ENCODE measurements around the gene RHNO1.

RHNO1 gene

DNA sequence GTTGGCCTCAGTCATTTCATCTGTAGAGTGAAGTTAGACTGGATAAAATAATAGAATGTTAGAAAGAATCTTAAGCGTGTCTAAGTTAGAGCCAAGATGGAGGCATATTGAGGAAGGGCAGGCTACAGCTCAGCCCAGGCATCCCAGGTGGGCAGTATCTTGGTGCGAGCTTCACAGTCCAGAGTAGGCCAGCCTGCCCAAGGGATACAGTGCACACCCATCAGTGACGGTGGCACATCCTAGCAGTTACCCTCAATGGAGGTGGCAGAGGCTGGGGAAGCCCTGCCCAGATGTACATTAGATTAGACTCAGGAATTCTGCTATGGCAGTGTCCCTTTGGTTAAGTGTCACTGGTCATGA is 35.2 kb downstream of the RHNO1 start:
- H3K4me3 ChIP-seq (ENCODE audit: low read depth, low read length) = no peak overlapping the region
- TF ChIP-seq, protein P1, sequence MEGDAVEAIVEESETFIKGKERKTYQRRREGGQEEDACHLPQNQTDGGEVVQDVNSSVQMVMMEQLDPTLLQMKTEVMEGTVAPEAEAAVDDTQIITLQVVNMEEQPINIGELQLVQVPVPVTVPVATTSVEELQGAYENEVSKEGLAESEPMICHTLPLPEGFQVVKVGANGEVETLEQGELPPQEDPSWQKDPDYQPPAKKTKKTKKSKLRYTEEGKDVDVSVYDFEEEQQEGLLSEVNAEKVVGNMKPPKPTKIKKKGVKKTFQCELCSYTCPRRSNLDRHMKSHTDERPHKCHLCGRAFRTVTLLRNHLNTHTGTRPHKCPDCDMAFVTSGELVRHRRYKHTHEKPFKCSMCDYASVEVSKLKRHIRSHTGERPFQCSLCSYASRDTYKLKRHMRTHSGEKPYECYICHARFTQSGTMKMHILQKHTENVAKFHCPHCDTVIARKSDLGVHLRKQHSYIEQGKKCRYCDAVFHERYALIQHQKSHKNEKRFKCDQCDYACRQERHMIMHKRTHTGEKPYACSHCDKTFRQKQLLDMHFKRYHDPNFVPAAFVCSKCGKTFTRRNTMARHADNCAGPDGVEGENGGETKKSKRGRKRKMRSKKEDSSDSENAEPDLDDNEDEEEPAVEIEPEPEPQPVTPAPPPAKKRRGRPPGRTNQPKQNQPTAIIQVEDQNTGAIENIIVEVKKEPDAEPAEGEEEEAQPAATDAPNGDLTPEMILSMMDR (IDR thresholded peaks at IDR 0.05; ENCODE audit: low read depth, low read length) = no peak
- TF ChIP-seq, protein P2, sequence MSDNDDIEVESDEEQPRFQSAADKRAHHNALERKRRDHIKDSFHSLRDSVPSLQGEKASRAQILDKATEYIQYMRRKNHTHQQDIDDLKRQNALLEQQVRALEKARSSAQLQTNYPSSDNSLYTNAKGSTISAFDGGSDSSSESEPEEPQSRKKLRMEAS (IDR thresholded peaks at IDR 0.05; ENCODE audit: low read depth, low read length) = no peak
- no peak for TF ChIP-seq MYC (IDR thresholded peaks at IDR 0.05; ENCODE audit: low read depth, low read length)
- TF ChIP-seq POLR2A (IDR thresholded peaks at IDR 0.05; ENCODE audit: extremely low read depth, insufficient read length) = no peak
- DNase-seq (ENCODE audit: low read depth) = no peak

DNA sequence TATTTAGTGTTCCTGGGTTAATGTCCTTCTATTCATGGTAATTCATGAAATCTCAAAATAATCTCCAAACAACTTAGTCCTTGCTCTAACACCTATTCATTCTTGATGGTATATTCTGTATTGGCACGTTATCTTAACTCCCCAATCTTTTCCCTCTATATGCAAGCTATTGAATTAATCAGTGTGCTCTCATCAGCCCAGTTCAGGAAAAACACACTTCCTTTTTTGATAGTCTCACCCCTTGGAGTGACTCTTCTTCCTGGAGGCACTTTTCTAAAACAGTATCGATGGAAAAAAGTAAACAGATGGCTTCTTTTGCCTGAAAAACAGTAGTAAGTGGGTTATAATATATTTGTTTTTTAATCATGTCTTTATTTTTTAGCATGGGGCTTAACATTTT is 42.2 kb downstream of the RHNO1 start:
- H3K4me3 ChIP-seq (ENCODE audit: low read depth, low read length) = no peak overlapping the region
- TF ChIP-seq, protein P1 (IDR thresholded peaks at IDR 0.05; ENCODE audit: low read depth, low read length) = no peak
- no peak for TF ChIP-seq POLR2A (IDR thresholded peaks at IDR 0.05; ENCODE audit: extremely low read depth, insufficient read length)
- TF ChIP-seq MYC (IDR thresholded peaks at IDR 0.05; ENCODE audit: low read depth, low read length) = no peak
- TF ChIP-seq, protein P2 (IDR thresholded peaks at IDR 0.05; ENCODE audit: low read depth, low read length) = no peak
- DNase-seq (ENCODE audit: low read depth) = no peak

DNA sequence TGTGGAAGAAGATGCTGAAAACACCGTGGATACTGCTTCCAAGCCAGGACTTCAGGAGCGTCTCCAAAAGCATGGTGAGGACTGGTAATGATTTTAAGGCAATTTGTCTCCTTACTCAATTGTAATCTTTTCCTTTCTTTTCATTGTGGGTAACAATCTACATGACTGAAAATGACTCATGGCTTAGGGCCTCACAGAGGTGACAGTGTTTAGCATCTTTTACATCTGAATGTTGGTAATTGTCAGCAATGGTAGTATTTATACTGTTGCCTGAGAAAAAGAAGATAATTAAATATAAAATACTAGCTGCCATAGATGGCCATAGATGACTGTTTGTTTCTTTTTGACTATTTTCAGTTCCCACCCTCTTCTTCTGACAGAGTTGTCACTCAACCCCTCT is 45.3 kb downstream of the RHNO1 start:
- H3K4me3 ChIP-seq (ENCODE audit: low read depth, low read length) = no peak overlapping the region
- DNase-seq (ENCODE audit: low read depth) = no peak

DNA sequence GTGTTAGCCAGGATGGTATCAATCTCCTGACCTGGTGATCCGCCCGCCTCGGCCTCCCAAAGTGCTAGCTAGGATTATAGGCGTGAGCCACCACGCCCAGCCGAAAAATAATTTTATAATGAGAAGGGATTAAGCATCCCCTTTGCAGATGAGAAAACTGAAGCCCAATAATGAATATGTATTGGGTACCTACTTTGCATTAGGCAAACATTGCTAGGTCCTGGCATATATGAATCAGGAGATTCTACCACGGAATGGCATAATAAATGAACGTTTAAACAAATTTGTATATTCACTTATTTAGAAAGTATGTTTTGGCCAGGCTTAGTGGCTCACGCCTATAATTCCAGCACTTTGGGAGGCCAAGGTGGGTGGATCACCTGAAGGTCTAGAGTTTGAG is 46.0 kb downstream of the RHNO1 start:
- DNase-seq (ENCODE audit: low read depth) = no peak
- H3K4me3 ChIP-seq (ENCODE audit: low read depth, low read length) = no peak overlapping the region
- TF ChIP-seq MYC (IDR thresholded peaks at IDR 0.05; ENCODE audit: low read depth, low read length) = no peak
- TF ChIP-seq, protein P2 (IDR thresholded peaks at IDR 0.05; ENCODE audit: low read depth, low read length) = no peak
- no peak for TF ChIP-seq POLR2A (IDR thresholded peaks at IDR 0.05; ENCODE audit: extremely low read depth, insufficient read length)
- TF ChIP-seq, protein P1 (IDR thresholded peaks at IDR 0.05; ENCODE audit: low read depth, low read length) = no peak

More for the DNA sequence above, 45.3 kb downstream of the RHNO1 start:
- TF ChIP-seq, protein P1 (IDR thresholded peaks at IDR 0.05; ENCODE audit: low read depth, low read length) = no peak
- TF ChIP-seq MYC (IDR thresholded peaks at IDR 0.05; ENCODE audit: low read depth, low read length) (no peak), POLR2A (IDR thresholded peaks at IDR 0.05; ENCODE audit: extremely low read depth, insufficient read length) (no peak)
- TF ChIP-seq, protein P2 (IDR thresholded peaks at IDR 0.05; ENCODE audit: low read depth, low read length) = no peak

DNA sequence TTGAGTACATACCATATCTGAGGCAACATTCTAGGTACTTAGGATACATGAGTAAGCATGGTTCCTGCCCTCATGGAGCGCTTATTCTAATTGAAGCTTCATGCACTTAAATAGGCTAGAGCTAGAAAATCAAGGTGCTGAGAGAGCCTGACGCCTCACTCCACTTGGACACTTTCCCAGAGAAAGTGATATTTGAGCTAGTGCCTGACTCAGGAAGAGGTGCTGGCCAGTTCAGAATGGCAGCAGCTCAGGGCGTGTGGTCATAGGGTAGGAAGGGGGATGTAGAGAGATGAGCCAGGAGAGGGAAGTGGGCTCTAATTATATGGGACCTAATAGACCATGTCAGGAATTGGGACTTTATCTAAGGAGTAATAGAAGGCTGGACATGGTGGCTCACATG is 47.0 kb downstream of the RHNO1 start:
- TF ChIP-seq, protein P2 (IDR thresholded peaks at IDR 0.05; ENCODE audit: low read depth, low read length) = no peak
- TF ChIP-seq, protein P1 (IDR thresholded peaks at IDR 0.05; ENCODE audit: low read depth, low read length) = no peak
- TF ChIP-seq POLR2A (IDR thresholded peaks at IDR 0.05; ENCODE audit: extremely low read depth, insufficient read length) = no peak
- no peak for TF ChIP-seq MYC (IDR thresholded peaks at IDR 0.05; ENCODE audit: low read depth, low read length)
- DNase-seq (ENCODE audit: low read depth) = no peak

More for the DNA sequence above, 47.0 kb downstream of the RHNO1 start:
- H3K4me3 ChIP-seq (ENCODE audit: low read depth, low read length) = no peak overlapping the region
